Measurements from ENCODE around the gene LASP1. TPM values are rescaled to one million over a fixed set of nuclear protein-coding genes. Genes with fewer than 3 reads are reported as not detected.

The LASP1 gene
- polyA plus RNA-seq, 1 donor from 2014 or later: 56.3 TPM

- H3K79me2 ChIP-seq (replicated peaks; ENCODE audit: insufficient read depth, low read length): no peaks in the 10 kb centered on the region
- no peak overlapping the region for H3K9ac ChIP-seq (ENCODE audit: low read length)
- H3K4me3 ChIP-seq (ENCODE audit: low read length): no peak overlapping the region
- no peak for TF ChIP-seq EZH2 (IDR thresholded peaks at IDR 0.05; ENCODE audit: borderline replicate concordance, insufficient read depth, low read length, poor library complexity, severe bottlenecking)
- no peak for TF ChIP-seq TAF1 (IDR thresholded peaks at IDR 0.05; ENCODE audit: low read depth)
- TF ChIP-seq REST (IDR thresholded peaks at IDR 0.05; ENCODE audit: borderline replicate concordance): no peak
- TF ChIP-seq MXI1 (conservative IDR thresholded peaks at IDR 0.05; ENCODE audit: poor library complexity, severe bottlenecking): no peak
- no peak for TF ChIP-seq RAD21 (conservative IDR thresholded peaks at IDR 0.05)
- TF ChIP-seq, protein P1, sequence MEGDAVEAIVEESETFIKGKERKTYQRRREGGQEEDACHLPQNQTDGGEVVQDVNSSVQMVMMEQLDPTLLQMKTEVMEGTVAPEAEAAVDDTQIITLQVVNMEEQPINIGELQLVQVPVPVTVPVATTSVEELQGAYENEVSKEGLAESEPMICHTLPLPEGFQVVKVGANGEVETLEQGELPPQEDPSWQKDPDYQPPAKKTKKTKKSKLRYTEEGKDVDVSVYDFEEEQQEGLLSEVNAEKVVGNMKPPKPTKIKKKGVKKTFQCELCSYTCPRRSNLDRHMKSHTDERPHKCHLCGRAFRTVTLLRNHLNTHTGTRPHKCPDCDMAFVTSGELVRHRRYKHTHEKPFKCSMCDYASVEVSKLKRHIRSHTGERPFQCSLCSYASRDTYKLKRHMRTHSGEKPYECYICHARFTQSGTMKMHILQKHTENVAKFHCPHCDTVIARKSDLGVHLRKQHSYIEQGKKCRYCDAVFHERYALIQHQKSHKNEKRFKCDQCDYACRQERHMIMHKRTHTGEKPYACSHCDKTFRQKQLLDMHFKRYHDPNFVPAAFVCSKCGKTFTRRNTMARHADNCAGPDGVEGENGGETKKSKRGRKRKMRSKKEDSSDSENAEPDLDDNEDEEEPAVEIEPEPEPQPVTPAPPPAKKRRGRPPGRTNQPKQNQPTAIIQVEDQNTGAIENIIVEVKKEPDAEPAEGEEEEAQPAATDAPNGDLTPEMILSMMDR (IDR thresholded peaks at IDR 0.05; ENCODE audit: poor library complexity, severe bottlenecking): no peak
- TF ChIP-seq SMC3 (conservative IDR thresholded peaks at IDR 0.05; ENCODE audit: poor library complexity): no peak
- H3K27ac ChIP-seq (ENCODE audit: low read length): no peak overlapping the region
- H3K36me3 ChIP-seq (ENCODE audit: insufficient read depth, low read length): peaks cover 3% of the 10 kb centered on the region
- H3K27me3 ChIP-seq (ENCODE audit: insufficient read depth, low read depth, low read length): no peaks in the 10 kb centered on the region
- H3F3A ChIP-seq (ENCODE audit: insufficient read depth, low read length, poor library complexity, severe bottlenecking): no peaks in the 10 kb centered on the region
- H3K9me3 ChIP-seq (ENCODE audit: low read length): no peaks in the 10 kb centered on the region
- no peaks in the 10 kb centered on the region for H3K9me2 ChIP-seq (ENCODE audit: insufficient read depth, low read length)
- H4K20me1 ChIP-seq (ENCODE audit: insufficient read depth): no peaks in the 10 kb centered on the region
- H2AFZ ChIP-seq (ENCODE audit: low read depth, low read length): no peak overlapping the region
- H3K4me2 ChIP-seq (ENCODE audit: low read length): no peak overlapping the region
Measured at GRCh38 chr17:38897671-38898290, 27.9 kb downstream of the LASP1 start.

DNA sequence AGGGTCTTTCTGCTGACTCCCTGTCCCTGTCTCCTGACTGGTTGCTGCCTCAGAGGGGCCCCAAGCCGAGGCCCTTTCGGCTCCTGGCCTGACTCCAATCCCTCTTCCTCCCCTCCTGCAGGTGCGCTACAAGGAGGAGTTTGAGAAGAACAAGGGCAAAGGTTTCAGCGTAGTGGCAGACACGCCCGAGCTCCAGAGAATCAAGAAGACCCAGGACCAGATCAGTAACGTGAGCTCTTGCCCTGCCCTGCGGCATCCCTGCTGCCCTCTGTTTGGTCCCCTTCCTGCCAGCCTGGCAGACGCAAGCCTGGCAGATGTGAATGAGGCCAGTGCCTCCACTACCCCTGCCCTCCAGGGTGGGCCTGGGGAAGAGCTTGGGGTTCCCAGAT lies 28.4 kb downstream of the LASP1 start:
- Histone ChIP-seq H3K27ac (ENCODE audit: low read length) (no peak overlapping the region), H3K9me2 (ENCODE audit: insufficient read depth, low read length) (no peaks in the 10 kb centered on the region), H3K27me3 (ENCODE audit: insufficient read depth, low read depth, low read length) (no peaks in the 10 kb centered on the region), H4K20me1 (ENCODE audit: insufficient read depth) (no peaks in the 10 kb centered on the region), H3K4me3 (ENCODE audit: low read length) (no peak overlapping the region), H3K4me2 (ENCODE audit: low read length) (no peak overlapping the region), H3K79me2 (replicated peaks; ENCODE audit: insufficient read depth, low read length) (no peaks in the 10 kb centered on the region), H3F3A (ENCODE audit: insufficient read depth, low read length, poor library complexity, severe bottlenecking) (no peaks in the 10 kb centered on the region), H3K36me3 (ENCODE audit: insufficient read depth, low read length) (peaks cover 3% of the 10 kb centered on the region), H2AFZ (ENCODE audit: low read depth, low read length) (no peak overlapping the region), H3K9ac (ENCODE audit: low read length) (no peak overlapping the region), H3K9me3 (ENCODE audit: low read length) (no peaks in the 10 kb centered on the region)
- TF ChIP-seq RAD21 (conservative IDR thresholded peaks at IDR 0.05) (no peak), EZH2 (IDR thresholded peaks at IDR 0.05; ENCODE audit: borderline replicate concordance, insufficient read depth, low read length, poor library complexity, severe bottlenecking) (no peak), EP300 (conservative IDR thresholded peaks at IDR 0.05; ENCODE audit: poor library complexity, severe bottlenecking) (no peak)

Measured in neural cell (in vitro differentiated cells).